GM12864 (cell line): ENCODE results near the gene CIPC.

Experiments
- DNase-seq: peaks from one replicate; pipeline ENCODE4 v3.0.0-alpha.2; 2011; ENCODE audit warnings: low read depth
- H3K4me3 ChIP-seq: 2 replicates; pipeline ENCODE4 v1.5.1; 2011; ENCODE audit warnings: mild to moderate bottlenecking, low read depth, low read length, control low read depth
- CTCF ChIP-seq: IDR thresholded peaks from 2 replicates; pipeline ENCODE4 v1.5.1; 2011; ENCODE audit warnings: low read depth, mild to moderate bottlenecking, moderate library complexity, low read length, control low read depth, inconsistent platforms; ENCODE audit errors: missing control alignments

CIPC gene

GRCh38 chr14:77151918-77152588, 54.0 kb downstream of the CIPC start:
- no peak overlapping the region for H3K4me3 ChIP-seq
- peak; percentile 16 for TF ChIP-seq CTCF
- DNase-seq = no peak

GRCh38 chr14:77153802-77154201, 55.7 kb downstream of the CIPC start:
- DNase-seq = no peak
- TF ChIP-seq CTCF = no peak

GRCh38 chr14:77154421-77154820, 56.4 kb downstream of the CIPC start:
- DNase-seq = no peak

More at GRCh38 chr14:77153802-77154201, 55.7 kb downstream of the CIPC start:
- no peak overlapping the region for H3K4me3 ChIP-seq

GRCh38 chr14:77155083-77155482, 57.0 kb downstream of the CIPC start:
- DNase-seq = no peak
- TF ChIP-seq CTCF = no peak
- no peak overlapping the region for H3K4me3 ChIP-seq

More at GRCh38 chr14:77154421-77154820, 56.4 kb downstream of the CIPC start:
- TF ChIP-seq CTCF = no peak
- H3K4me3 ChIP-seq = no peak overlapping the region

GRCh38 chr14:77157740-77158139, 59.7 kb downstream of the CIPC start:
- no peak overlapping the region for H3K4me3 ChIP-seq
- DNase-seq = no peak
- no peak for TF ChIP-seq CTCF

GRCh38 chr14:77158175-77158881, 60.3 kb downstream of the CIPC start:
- no peak for TF ChIP-seq CTCF
- no peak overlapping the region for H3K4me3 ChIP-seq
- DNase-seq = no peak
